Measurements from ENCODE around the gene BNIP5.

Gene BNIP5

GRCh38 chr6:36290668-36291620 is 45.7 kb downstream of the BNIP5 start:
- TF ChIP-seq CTCF (IDR thresholded peaks at IDR 0.05; ENCODE audit: control extremely low read depth, extremely low read depth, low read depth, missing control alignments): no peak
- POLR2A ChIA-PET: no interaction called here
- DNase-seq (ENCODE audit: extremely low spot score): no peak
- CTCF ChIA-PET: interaction anchor here (0.9 to 5.5 kb wide), 5 partner anchors 10 to 475 kb away, joined by 3 to 50 read pairs (median 3); no protein-coding TSS in a partner anchor

DNA sequence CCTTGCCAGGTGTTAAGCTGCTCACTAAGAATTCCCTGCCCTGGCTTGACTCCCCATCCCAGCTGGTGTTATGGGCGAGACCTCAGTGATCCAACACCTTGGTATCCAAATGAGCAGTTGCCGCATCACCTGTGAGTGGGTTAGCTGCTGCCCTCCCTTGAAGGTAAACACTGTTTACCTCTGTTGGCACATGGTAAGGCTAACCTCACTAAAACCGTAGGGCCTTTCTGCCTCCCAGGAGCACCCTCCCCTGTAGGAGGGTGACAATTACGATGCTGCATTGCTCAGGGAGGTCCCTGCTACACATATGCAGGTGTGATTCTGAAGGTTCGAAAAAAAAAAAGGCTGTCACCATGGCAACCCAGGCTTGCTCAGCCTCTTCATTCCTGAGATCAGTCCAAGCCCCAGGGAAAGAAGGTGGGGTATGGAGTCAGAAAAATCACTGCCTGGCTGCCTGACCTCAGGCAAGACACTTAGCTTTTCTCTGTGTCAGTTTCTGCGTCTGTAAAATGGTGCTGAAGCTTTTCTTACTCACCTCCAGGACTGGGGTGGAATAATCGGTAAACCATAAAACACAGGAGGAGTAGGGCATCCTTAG is 47.3 kb downstream of the BNIP5 start:
- TF ChIP-seq CTCF (IDR thresholded peaks at IDR 0.05; ENCODE audit: control extremely low read depth, extremely low read depth, low read depth, missing control alignments): no peak
- ChIA-PET CTCF (interaction anchor here (0.7 to 5.5 kb wide), 4 partner anchors 9 to 52 kb away, joined by 3 to 50 read pairs (median 4); no protein-coding TSS in a partner anchor), POLR2A (no interaction called here)
- no peak for DNase-seq (ENCODE audit: extremely low spot score)

- ChIA-PET POLR2A (interaction anchor here (0.6 kb wide), 1 partner anchor 328 kb away, joined by 6 read pairs; no protein-coding TSS in a partner anchor), CTCF (interaction anchor here (0.8 to 1.8 kb wide), 5 partner anchors 13 to 29 kb away, joined by 3 to 4 read pairs (median 4); no protein-coding TSS in a partner anchor)
- TF ChIP-seq CTCF (IDR thresholded peaks at IDR 0.05; ENCODE audit: control extremely low read depth, extremely low read depth, low read depth, missing control alignments): no peak
- DNase-seq (ENCODE audit: extremely low spot score): no peak
These were observed 49.8 kb downstream of the BNIP5 start for GRCh38 chr6:36286858-36287257.

GRCh38 chr6:36285797-36286196 is 50.9 kb downstream of the BNIP5 start:
- ChIA-PET CTCF (interaction anchor here (1.0 to 1.8 kb wide), 6 partner anchors 14 to 438 kb away, joined by 3 to 4 read pairs (median 4); no protein-coding TSS in a partner anchor), POLR2A (no interaction called here)
- TF ChIP-seq CTCF (IDR thresholded peaks at IDR 0.05; ENCODE audit: control extremely low read depth, extremely low read depth, low read depth, missing control alignments): no peak
- no peak for DNase-seq (ENCODE audit: extremely low spot score)

DNA sequence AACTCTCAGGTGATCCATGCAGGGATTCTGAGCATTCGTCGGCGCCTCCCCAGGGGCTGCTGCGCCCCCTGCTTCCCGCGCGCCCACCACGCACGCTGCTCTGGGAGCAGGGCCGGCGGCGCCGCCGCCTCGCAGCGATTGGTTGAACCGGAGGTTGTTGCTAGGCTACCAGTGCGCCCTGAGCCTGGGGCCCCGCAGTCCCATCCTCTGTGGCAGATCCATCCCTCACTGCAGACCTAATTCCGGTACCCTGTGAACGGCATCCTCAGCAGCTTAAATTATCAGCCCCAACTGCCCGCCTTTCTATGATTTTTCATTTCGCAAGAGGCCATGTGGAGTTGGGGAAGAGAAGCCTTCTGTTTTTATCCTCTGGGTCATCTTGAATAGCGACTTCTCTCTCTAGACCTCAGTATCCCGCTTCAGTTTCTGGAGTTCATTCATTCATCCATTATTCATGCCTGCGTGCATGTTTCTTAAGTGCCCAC is 51.5 kb downstream of the BNIP5 start:
- TF ChIP-seq CTCF (IDR thresholded peaks at IDR 0.05; ENCODE audit: control extremely low read depth, extremely low read depth, low read depth, missing control alignments): no peak
- DNase-seq (ENCODE audit: extremely low spot score): no peak
- POLR2A ChIA-PET: no interaction called here
- CTCF ChIA-PET: interaction anchor here (1.0 to 1.3 kb wide), 3 partner anchors 17 to 438 kb away, joined by 3 to 4 read pairs (median 3); no protein-coding TSS in a partner anchor

GRCh38 chr6:36284359-36284758 is 52.3 kb downstream of the BNIP5 start:
- POLR2A ChIA-PET: no interaction called here
- CTCF ChIA-PET: interaction anchor here (1.3 to 1.8 kb wide), 2 partner anchors 13 to 18 kb away, joined by 4 to 5 read pairs; no protein-coding TSS in a partner anchor
- TF ChIP-seq CTCF (IDR thresholded peaks at IDR 0.05; ENCODE audit: control extremely low read depth, extremely low read depth, low read depth, missing control alignments): no peak
- no peak for DNase-seq (ENCODE audit: extremely low spot score)
